GOT3 (cell line): Measurements from ENCODE around the gene MYEOV.

Source experiments
- DNase-seq: peaks from one replicate; lab custom pipeline; 2025; ENCODE audit warnings: mixed read lengths; lab: John Stamatoyannopoulos, UW

MYEOV gene

GRCh38 chr11:69265911-69266510 lies 27.9 kb upstream of the MYEOV start:
- no peak for DNase-seq

GRCh38 chr11:69267395-69267805 lies 26.6 kb upstream of the MYEOV start:
- no peak for DNase-seq

- DNase-seq = no peak
These were observed 25.0 kb upstream of the MYEOV start for GRCh38 chr11:69268911-69269310.

- no peak for DNase-seq
These were observed 24.6 kb upstream of the MYEOV start for GRCh38 chr11:69269388-69269787.

GRCh38 chr11:69269926-69270697 lies 23.8 kb upstream of the MYEOV start:
- DNase-seq = no peak

GRCh38 chr11:69270941-69271340 lies 23.0 kb upstream of the MYEOV start:
- DNase-seq = no peak

- no peak for DNase-seq
These were observed 21.9 kb upstream of the MYEOV start for GRCh38 chr11:69272055-69272454.

- no peak for DNase-seq
These were observed 21.0 kb upstream of the MYEOV start for GRCh38 chr11:69272831-69273485.

- DNase-seq = no peak
These were observed 20.4 kb upstream of the MYEOV start for GRCh38 chr11:69273571-69273970.

- DNase-seq = no peak
These were observed 19.4 kb upstream of the MYEOV start for GRCh38 chr11:69274531-69275016.

GRCh38 chr11:69275178-69275577 lies 18.8 kb upstream of the MYEOV start:
- DNase-seq = no peak

GRCh38 chr11:69276165-69276564 lies 17.8 kb upstream of the MYEOV start:
- no peak for DNase-seq

- DNase-seq = no peak
These were observed 16.7 kb upstream of the MYEOV start for GRCh38 chr11:69277074-69277809.

GRCh38 chr11:69278091-69278867 lies 15.7 kb upstream of the MYEOV start:
- no peak for DNase-seq

GRCh38 chr11:69280451-69280850 lies 13.5 kb upstream of the MYEOV start:
- no peak for DNase-seq

GRCh38 chr11:69280994-69281393 lies 13.0 kb upstream of the MYEOV start:
- DNase-seq = no peak

GRCh38 chr11:69283446-69283845 lies 10.5 kb upstream of the MYEOV start:
- no peak for DNase-seq

- DNase-seq = no peak
These were observed 9.9 kb upstream of the MYEOV start for GRCh38 chr11:69284081-69284511.

GRCh38 chr11:69285091-69285490 lies 8.9 kb upstream of the MYEOV start:
- no peak for DNase-seq

- DNase-seq = no peak
These were observed 8.2 kb upstream of the MYEOV start for GRCh38 chr11:69285766-69286165.
